Keratinocyte (primary cell): ENCODE data around the gene WDR83. TPM values are rescaled to one million over a fixed set of nuclear protein-coding genes. Genes with fewer than 3 reads are reported as not detected.

ENCODE experiments used
- DNase-seq: peaks from one replicate; pipeline ENCODE4 v3.0.0-alpha.2; 2011; ENCODE audit warnings: low read depth, missing footprints, low spot score
- FAIRE-seq: peaks from 2 replicates; lab custom pipeline; 2011; peaks lifted over from hg19 to GRCh38; lab: Jason Lieb, UNC
- H2AFZ ChIP-seq: 2 replicates; pipeline ENCODE4 v1.6.0; 2012; ENCODE audit warnings: low read length, control low read depth, inconsistent platforms; ENCODE audit not compliant: control insufficient read depth
- H3K27ac ChIP-seq: 2 replicates; pipeline ENCODE4 v1.5.1; 2011; ENCODE audit warnings: low read length; ENCODE audit not compliant: control insufficient read depth, insufficient read depth
- H3K27me3 ChIP-seq: 3 replicates; pipeline ENCODE4 v1.6.0; 2011; ENCODE audit warnings: low read length; ENCODE audit not compliant: control insufficient read depth, insufficient read depth; ENCODE audit errors: extremely low read depth
- H3K36me3 ChIP-seq, 2 experiments: 2 replicates in 1 of 2; 3 replicates in 1 of 2; pipeline ENCODE4 v1.5.1; 2011; ENCODE audit warnings: low read length in 2 of 2, mild to moderate bottlenecking in 1 of 2; ENCODE audit not compliant: control insufficient read depth in 2 of 2, insufficient read depth in 2 of 2; ENCODE audit errors: extremely low read depth in 1 of 2
- H3K4me1 ChIP-seq: 3 replicates; pipeline ENCODE4 v1.5.1; 2011; ENCODE audit warnings: low read length; ENCODE audit not compliant: control insufficient read depth, insufficient read depth; ENCODE audit errors: extremely low read depth
- H3K4me2 ChIP-seq: 3 replicates; pipeline ENCODE4 v1.6.0; 2011; ENCODE audit warnings: low read depth, low read length; ENCODE audit not compliant: control insufficient read depth, insufficient read depth; ENCODE audit errors: extremely low read depth
- H3K4me3 ChIP-seq, 3 experiments: fragments of 200-600 bp in 1 of 3; sonication (generic) in 1 of 3; 2 replicates in 2 of 3; 3 replicates in 1 of 3; pipeline ENCODE4 v1.5.1; 2011 to 2016; ENCODE audit warnings: low read length in 3 of 3, mild to moderate bottlenecking in 3 of 3, control low read depth in 2 of 3, inconsistent platforms in 1 of 3, low read depth in 1 of 3, mixed read lengths in 1 of 3, mixed run types in 1 of 3, moderate library complexity in 1 of 3; ENCODE audit not compliant: control insufficient read depth in 2 of 3, insufficient read depth in 2 of 3; ENCODE audit errors: extremely low read depth in 1 of 3
- H3K79me2 ChIP-seq: 2 replicates; pipeline ENCODE4 v1.6.0; 2012; ENCODE audit warnings: low read length; ENCODE audit not compliant: control insufficient read depth, insufficient read depth
- H3K9ac ChIP-seq: 3 replicates; pipeline ENCODE4 v1.6.0; 2011; ENCODE audit warnings: low read length; ENCODE audit not compliant: control insufficient read depth, insufficient read depth; ENCODE audit errors: extremely low read depth
- H3K9me1 ChIP-seq: 3 replicates; pipeline ENCODE4 v1.6.0; 2011; ENCODE audit warnings: low read length; ENCODE audit not compliant: control insufficient read depth, insufficient read depth; ENCODE audit errors: extremely low read depth
- H3K9me3 ChIP-seq: 2 replicates; pipeline ENCODE4 v1.5.1; 2012; ENCODE audit warnings: low read depth, low read length; ENCODE audit not compliant: control insufficient read depth
- H4K20me1 ChIP-seq: 3 replicates; pipeline ENCODE4 v1.6.0; 2011; ENCODE audit warnings: low read length; ENCODE audit not compliant: control insufficient read depth, insufficient read depth; ENCODE audit errors: extremely low read depth
- CTCF ChIP-seq, 3 experiments: IDR thresholded peaks in 1 of 3; conservative IDR thresholded peaks in 1 of 3; optimal IDR thresholded peaks in 1 of 3; 2 replicates in 2 of 3; 3 replicates in 1 of 3; pipeline versions ENCODE3 to v1.5.1; 2011; ENCODE audit warnings: low read length in 3 of 3, mild to moderate bottlenecking in 3 of 3, moderate library complexity in 2 of 3, control low read depth in 1 of 3, inconsistent platforms in 1 of 3; ENCODE audit not compliant: insufficient read depth in 2 of 3; ENCODE audit errors: extremely low read depth in 1 of 3
- EZH2 ChIP-seq: IDR thresholded peaks from one replicate; pipeline ENCODE4 v1.6.1; 2012; ENCODE audit warnings: inconsistent platforms, mild to moderate bottlenecking, low read length, moderate library complexity
- dilution Hi-C: fragments of 300-500 bp; cut with MboI; formaldehyde crosslinking; loops from one replicate; pipeline ENCODE4 v1.7.0; 2020; ENCODE audit warnings: low sequenced_read_pairs; ENCODE audit not compliant: extremely low pct_ligation_motif_present
- polyA plus RNA-seq, 5 experiments: library from polyadenylated mRNA; depleted of rRNA in 3 of 5; stranded (reverse) in 3 of 5; stranded (forward) in 1 of 5; unstranded in 1 of 5; fragments of >200 nt; gene quantifications; 1 replicate in 1 of 5; 2 replicates in 3 of 5; 3 replicates in 1 of 5; pipeline versions ENCODE4 v1.2.1 to v1.2.3, GENCODE V29; 2011 to 2012; ENCODE audit warnings: missing spikeins in 2 of 5, low read depth in 1 of 5, low replicate concordance in 1 of 5

The WDR83 gene
- polyA plus RNA-seq, 1 donor (not counting 4 experiments of a cell fraction or from before 2014, with no cell fraction given): 3.8 TPM

- H3K27ac ChIP-seq: no peak overlapping the region
- no peaks in the 10 kb centered on the region for H3K79me2 ChIP-seq
- H2AFZ ChIP-seq: no peak overlapping the region
- no peak overlapping the region for H3K4me3 ChIP-seq
- no peak overlapping the region for H3K9ac ChIP-seq
- TF ChIP-seq CTCF (optimal IDR thresholded peaks at IDR 0.05 in 1 of 3, IDR thresholded peaks at IDR 0.05 in 1 of 3, conservative IDR thresholded peaks at IDR 0.05 in 1 of 3; ENCODE audit: extremely low read depth in 1 of 3, insufficient read depth in 2 of 3, low read length in 3 of 3) (no peak), EZH2 (no peak)
- H3K4me1 ChIP-seq: no peaks in the 10 kb centered on the region
- FAIRE-seq (no peak), DNase-seq (no peak)
- no peaks in the 10 kb centered on the region for H3K9me3 ChIP-seq
- dilution Hi-C loops: no loop called here
- H3K4me2 ChIP-seq: no peak overlapping the region
- no peaks in the 10 kb centered on the region for H3K27me3 ChIP-seq
- no peaks in the 10 kb centered on the region for H4K20me1 ChIP-seq
- H3K9me1 ChIP-seq: no peaks in the 10 kb centered on the region
- H3K36me3 ChIP-seq: peaks cover 7 to 11% of the 10 kb centered on the region in 2 experiments
Observed at GRCh38 chr19:12685831-12686230, 19.2 kb downstream of the WDR83 start.

GRCh38 chr19:12687496-12688196 is 21.0 kb downstream of the WDR83 start, which contains the start of gene GNG14:
TSS of gene GNG14 (plus strand) at chr19:12687998. CDS start at chr19:12688049, 51 bp downstream.
- Histone ChIP-seq H3K4me3 (no peak within 1 kb of the TSS), H3K4me1 (no peaks in the 10 kb centered on the region), H3K27me3 (no peaks in the 10 kb centered on the region), H3K9me1 (no peaks in the 10 kb centered on the region), H3K9me3 (no peaks in the 10 kb centered on the region), H3K27ac (no peak within 1 kb of the TSS), H3K4me2 (no peak within 1 kb of the TSS), H3K79me2 (no peaks in the 10 kb centered on the region), H2AFZ (no peak within 1 kb of the TSS), H3K9ac (no peak within 1 kb of the TSS), H4K20me1 (no peaks in the 10 kb centered on the region), H3K36me3 (peaks cover 11 to 13% of the 10 kb centered on the region in 2 experiments)
- TF ChIP-seq CTCF (optimal IDR thresholded peaks at IDR 0.05 in 1 of 3, IDR thresholded peaks at IDR 0.05 in 1 of 3, conservative IDR thresholded peaks at IDR 0.05 in 1 of 3; ENCODE audit: extremely low read depth in 1 of 3, insufficient read depth in 2 of 3, low read length in 3 of 3) (no peak), EZH2 (no peak)
- no peak for FAIRE-seq
- dilution Hi-C loops: no loop called here
- no peak for DNase-seq
